PFSK-1 (cell line): ENCODE data around the gene SUCLG2.

Experiments used
- POLR2AphosphoS5 ChIP-seq: IDR thresholded peaks from 2 replicates; pipeline ENCODE4 v1.6.1; 2012; ENCODE audit warnings: low read depth, mild to moderate bottlenecking, control low read depth, low read length, moderate library complexity
- SIN3A ChIP-seq: IDR thresholded peaks from 2 replicates; pipeline ENCODE4 v1.6.1; 2012; ENCODE audit warnings: mild to moderate bottlenecking, low read length, moderate library complexity, borderline replicate concordance; ENCODE audit not compliant: insufficient read depth
- TAF1 ChIP-seq: IDR thresholded peaks from 2 replicates; pipeline ENCODE4 v1.6.1; 2012; ENCODE audit warnings: low read length, control low read depth, borderline replicate concordance; ENCODE audit not compliant: insufficient read depth
- TF ChIP-seq, protein P1 (sequence below), 2 experiments: IDR thresholded peaks; 2 replicates each; pipeline versions ENCODE4 v1.6.1 to v1.8.0; 2011 to 2012; ENCODE audit warnings: low read depth in 2 of 2, low read length in 2 of 2, control low read depth in 1 of 2, inconsistent platforms in 1 of 2, mild to moderate bottlenecking in 1 of 2, moderate library complexity in 1 of 2; ENCODE audit not compliant: insufficient read depth in 1 of 2

DNA sequence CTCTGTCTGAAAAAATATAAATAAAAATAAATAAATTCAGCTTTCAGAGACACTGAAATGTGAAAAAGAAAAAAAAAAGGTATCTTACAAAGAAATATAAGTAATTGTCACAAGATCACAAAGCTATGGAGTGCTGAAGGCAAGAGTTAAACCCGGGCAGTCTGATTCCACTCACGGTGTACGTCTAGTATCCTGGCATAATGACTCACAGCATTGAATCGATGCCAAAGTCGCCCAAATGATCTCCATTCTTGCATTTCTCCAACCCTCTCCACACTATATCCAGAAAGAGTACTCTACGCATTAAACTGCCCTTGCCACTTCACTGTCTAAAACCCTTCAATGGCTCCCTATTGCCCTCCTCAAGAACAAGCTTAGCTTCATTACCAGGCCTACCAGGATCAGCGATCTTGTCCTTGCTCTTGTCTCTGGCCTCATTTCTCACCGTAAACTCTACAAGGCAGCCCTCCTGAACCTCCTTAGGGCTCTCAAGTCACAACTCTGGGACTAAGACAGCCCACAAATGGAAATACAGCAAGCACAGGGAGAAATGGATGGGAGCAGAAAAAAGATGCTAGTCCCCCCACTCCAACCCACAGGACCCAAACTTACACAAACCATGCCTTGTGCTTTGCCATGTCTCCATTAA is 7.7 kb downstream of the SUCLG2 start:
- TF ChIP-seq POLR2AphosphoS5 (no peak), TAF1 (no peak), SIN3A (no peak)
- TF ChIP-seq, protein P1, sequence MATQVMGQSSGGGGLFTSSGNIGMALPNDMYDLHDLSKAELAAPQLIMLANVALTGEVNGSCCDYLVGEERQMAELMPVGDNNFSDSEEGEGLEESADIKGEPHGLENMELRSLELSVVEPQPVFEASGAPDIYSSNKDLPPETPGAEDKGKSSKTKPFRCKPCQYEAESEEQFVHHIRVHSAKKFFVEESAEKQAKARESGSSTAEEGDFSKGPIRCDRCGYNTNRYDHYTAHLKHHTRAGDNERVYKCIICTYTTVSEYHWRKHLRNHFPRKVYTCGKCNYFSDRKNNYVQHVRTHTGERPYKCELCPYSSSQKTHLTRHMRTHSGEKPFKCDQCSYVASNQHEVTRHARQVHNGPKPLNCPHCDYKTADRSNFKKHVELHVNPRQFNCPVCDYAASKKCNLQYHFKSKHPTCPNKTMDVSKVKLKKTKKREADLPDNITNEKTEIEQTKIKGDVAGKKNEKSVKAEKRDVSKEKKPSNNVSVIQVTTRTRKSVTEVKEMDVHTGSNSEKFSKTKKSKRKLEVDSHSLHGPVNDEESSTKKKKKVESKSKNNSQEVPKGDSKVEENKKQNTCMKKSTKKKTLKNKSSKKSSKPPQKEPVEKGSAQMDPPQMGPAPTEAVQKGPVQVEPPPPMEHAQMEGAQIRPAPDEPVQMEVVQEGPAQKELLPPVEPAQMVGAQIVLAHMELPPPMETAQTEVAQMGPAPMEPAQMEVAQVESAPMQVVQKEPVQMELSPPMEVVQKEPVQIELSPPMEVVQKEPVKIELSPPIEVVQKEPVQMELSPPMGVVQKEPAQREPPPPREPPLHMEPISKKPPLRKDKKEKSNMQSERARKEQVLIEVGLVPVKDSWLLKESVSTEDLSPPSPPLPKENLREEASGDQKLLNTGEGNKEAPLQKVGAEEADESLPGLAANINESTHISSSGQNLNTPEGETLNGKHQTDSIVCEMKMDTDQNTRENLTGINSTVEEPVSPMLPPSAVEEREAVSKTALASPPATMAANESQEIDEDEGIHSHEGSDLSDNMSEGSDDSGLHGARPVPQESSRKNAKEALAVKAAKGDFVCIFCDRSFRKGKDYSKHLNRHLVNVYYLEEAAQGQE (IDR thresholded peaks at IDR 0.05; ENCODE audit: insufficient read depth in 1 of 2, low read depth in 2 of 2, low read length in 2 of 2), result no peak
